GM12873 (cell line): ENCODE results near the gene SEPTIN12.

Source experiments
- TF ChIP-seq, protein P1 (sequence below): IDR thresholded peaks from 2 replicates; pipeline ENCODE4 v1.5.1; 2012; ENCODE audit warnings: low read depth, mild to moderate bottlenecking, moderate library complexity, low read length, control low read depth; ENCODE audit not compliant: insufficient read depth; ENCODE audit errors: missing control alignments

SEPTIN12 gene

DNA sequence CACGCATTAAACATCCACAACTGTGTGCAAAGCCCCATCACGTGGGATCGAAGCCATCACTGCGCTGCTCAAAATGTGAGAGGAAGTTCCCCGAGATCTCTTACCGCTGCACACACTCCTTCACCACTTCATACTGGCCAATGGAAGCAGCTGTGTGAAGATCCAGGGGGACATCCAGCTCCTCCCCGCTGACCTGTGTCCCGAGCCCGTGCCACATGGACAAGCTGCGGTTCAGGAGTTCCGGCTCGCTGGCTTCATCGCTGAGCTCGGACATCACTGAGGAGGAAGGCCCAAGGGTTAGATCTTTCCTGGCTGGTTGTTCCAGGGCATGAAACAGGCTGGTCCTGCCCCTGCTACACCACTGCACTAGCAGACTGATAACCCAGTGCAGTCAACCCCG, 58.3 kb downstream of the SEPTIN12 start:
- TF ChIP-seq, protein P1, sequence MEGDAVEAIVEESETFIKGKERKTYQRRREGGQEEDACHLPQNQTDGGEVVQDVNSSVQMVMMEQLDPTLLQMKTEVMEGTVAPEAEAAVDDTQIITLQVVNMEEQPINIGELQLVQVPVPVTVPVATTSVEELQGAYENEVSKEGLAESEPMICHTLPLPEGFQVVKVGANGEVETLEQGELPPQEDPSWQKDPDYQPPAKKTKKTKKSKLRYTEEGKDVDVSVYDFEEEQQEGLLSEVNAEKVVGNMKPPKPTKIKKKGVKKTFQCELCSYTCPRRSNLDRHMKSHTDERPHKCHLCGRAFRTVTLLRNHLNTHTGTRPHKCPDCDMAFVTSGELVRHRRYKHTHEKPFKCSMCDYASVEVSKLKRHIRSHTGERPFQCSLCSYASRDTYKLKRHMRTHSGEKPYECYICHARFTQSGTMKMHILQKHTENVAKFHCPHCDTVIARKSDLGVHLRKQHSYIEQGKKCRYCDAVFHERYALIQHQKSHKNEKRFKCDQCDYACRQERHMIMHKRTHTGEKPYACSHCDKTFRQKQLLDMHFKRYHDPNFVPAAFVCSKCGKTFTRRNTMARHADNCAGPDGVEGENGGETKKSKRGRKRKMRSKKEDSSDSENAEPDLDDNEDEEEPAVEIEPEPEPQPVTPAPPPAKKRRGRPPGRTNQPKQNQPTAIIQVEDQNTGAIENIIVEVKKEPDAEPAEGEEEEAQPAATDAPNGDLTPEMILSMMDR, result no peak

DNA sequence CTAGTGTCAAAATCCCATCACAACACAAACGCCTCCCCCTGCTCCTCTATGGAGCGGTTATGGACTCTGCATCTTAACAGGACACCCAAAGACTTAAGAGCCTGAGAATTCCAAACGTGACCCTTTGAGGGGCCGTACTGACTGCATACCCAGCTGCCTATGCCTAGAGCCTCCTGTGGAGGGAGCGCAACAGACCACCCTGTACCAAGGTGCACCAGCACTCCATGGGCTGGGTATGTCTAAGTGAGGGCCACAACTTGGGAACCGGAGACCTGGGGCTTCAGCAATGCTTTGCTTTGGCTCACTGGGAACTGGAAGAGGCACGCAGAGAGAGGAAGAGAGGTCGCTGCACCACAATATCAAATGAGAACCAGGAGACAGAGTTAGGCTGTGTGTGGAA, 59.5 kb downstream of the SEPTIN12 start:
- TF ChIP-seq, protein P1, result no peak
